Measurements from ENCODE around the gene SOX1.

Gene SOX1

GRCh38 chr13:112056739-112057438 lies 10.1 kb upstream of the SOX1 start:
- Histone ChIP-seq H3K79me2 (ENCODE audit: insufficient read depth, low read length) (no peaks in the 10 kb centered on the region), H3K9ac (ENCODE audit: low read depth, low read length) (no peak overlapping the region), H3K36me3 (ENCODE audit: insufficient read depth, low read length) (no peaks in the 10 kb centered on the region), H3K4me3 (ENCODE audit: low read depth in 1 of 2, low read length in 2 of 2) (no peak overlapping the region), H3K27me3 (ENCODE audit: insufficient read depth, low read length, poor library complexity) (no peaks in the 10 kb centered on the region), H3K9me3 (ENCODE audit: insufficient read depth, low read length, severe bottlenecking) (no peaks in the 10 kb centered on the region), H4K20me1 (ENCODE audit: insufficient read depth, low read length) (no peaks in the 10 kb centered on the region), H2AFZ (ENCODE audit: low read depth, low read length) (no peak overlapping the region), H3K27ac (ENCODE audit: low read length) (no peak overlapping the region), H3K4me2 (ENCODE audit: insufficient read depth, low read length) (no peak overlapping the region), H3K4me1 (ENCODE audit: insufficient read depth, low read length) (no peaks in the 10 kb centered on the region)
- TF ChIP-seq, protein P1, sequence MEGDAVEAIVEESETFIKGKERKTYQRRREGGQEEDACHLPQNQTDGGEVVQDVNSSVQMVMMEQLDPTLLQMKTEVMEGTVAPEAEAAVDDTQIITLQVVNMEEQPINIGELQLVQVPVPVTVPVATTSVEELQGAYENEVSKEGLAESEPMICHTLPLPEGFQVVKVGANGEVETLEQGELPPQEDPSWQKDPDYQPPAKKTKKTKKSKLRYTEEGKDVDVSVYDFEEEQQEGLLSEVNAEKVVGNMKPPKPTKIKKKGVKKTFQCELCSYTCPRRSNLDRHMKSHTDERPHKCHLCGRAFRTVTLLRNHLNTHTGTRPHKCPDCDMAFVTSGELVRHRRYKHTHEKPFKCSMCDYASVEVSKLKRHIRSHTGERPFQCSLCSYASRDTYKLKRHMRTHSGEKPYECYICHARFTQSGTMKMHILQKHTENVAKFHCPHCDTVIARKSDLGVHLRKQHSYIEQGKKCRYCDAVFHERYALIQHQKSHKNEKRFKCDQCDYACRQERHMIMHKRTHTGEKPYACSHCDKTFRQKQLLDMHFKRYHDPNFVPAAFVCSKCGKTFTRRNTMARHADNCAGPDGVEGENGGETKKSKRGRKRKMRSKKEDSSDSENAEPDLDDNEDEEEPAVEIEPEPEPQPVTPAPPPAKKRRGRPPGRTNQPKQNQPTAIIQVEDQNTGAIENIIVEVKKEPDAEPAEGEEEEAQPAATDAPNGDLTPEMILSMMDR (IDR thresholded peaks at IDR 0.05; ENCODE audit: borderline replicate concordance, extremely low read depth, low read length, poor library complexity, severe bottlenecking), result no peak
- no peak for TF ChIP-seq EZH2 (IDR thresholded peaks at IDR 0.05; ENCODE audit: borderline replicate concordance, low read depth, low read length, severe bottlenecking)
- no peak for DNase-seq
- no peak for ATAC-seq (ENCODE audit: insufficient read depth, low read depth)

GRCh38 chr13:112057439-112057735 lies 9.6 kb upstream of the SOX1 start:
- no peak overlapping the region for H3K9ac ChIP-seq (ENCODE audit: low read depth, low read length)
- H3K27me3 ChIP-seq (ENCODE audit: insufficient read depth, low read length, poor library complexity), result no peaks in the 10 kb centered on the region
- H3K27ac ChIP-seq (ENCODE audit: low read length), result no peak overlapping the region
- no peak overlapping the region for H2AFZ ChIP-seq (ENCODE audit: low read depth, low read length)
- H3K79me2 ChIP-seq (ENCODE audit: insufficient read depth, low read length), result no peaks in the 10 kb centered on the region
- H3K4me1 ChIP-seq (ENCODE audit: insufficient read depth, low read length), result no peaks in the 10 kb centered on the region
- no peaks in the 10 kb centered on the region for H3K36me3 ChIP-seq (ENCODE audit: insufficient read depth, low read length)
- H4K20me1 ChIP-seq (ENCODE audit: insufficient read depth, low read length), result no peaks in the 10 kb centered on the region
- TF ChIP-seq, protein P1 (IDR thresholded peaks at IDR 0.05; ENCODE audit: borderline replicate concordance, extremely low read depth, low read length, poor library complexity, severe bottlenecking), result no peak
- TF ChIP-seq EZH2 (IDR thresholded peaks at IDR 0.05; ENCODE audit: borderline replicate concordance, low read depth, low read length, severe bottlenecking), result no peak
- no peak overlapping the region for H3K4me2 ChIP-seq (ENCODE audit: insufficient read depth, low read length)
- DNase-seq, result no peak
- no peak overlapping the region for H3K4me3 ChIP-seq (ENCODE audit: low read depth in 1 of 2, low read length in 2 of 2)
- no peak for ATAC-seq (ENCODE audit: insufficient read depth, low read depth)
- H3K9me3 ChIP-seq (ENCODE audit: insufficient read depth, low read length, severe bottlenecking), result no peaks in the 10 kb centered on the region

GRCh38 chr13:112057736-112058518 lies 9.0 kb upstream of the SOX1 start:
- TF ChIP-seq, protein P1 (IDR thresholded peaks at IDR 0.05; ENCODE audit: borderline replicate concordance, extremely low read depth, low read length, poor library complexity, severe bottlenecking), result no peak
- TF ChIP-seq EZH2 (IDR thresholded peaks at IDR 0.05; ENCODE audit: borderline replicate concordance, low read depth, low read length, severe bottlenecking), result no peak
- H3K4me1 ChIP-seq (ENCODE audit: insufficient read depth, low read length), result no peaks in the 10 kb centered on the region
- H3K9me3 ChIP-seq (ENCODE audit: insufficient read depth, low read length, severe bottlenecking), result no peaks in the 10 kb centered on the region
- no peak overlapping the region for H2AFZ ChIP-seq (ENCODE audit: low read depth, low read length)
- no peak overlapping the region for H3K4me2 ChIP-seq (ENCODE audit: insufficient read depth, low read length)
- H3K9ac ChIP-seq (ENCODE audit: low read depth, low read length), result no peak overlapping the region
- H3K79me2 ChIP-seq (ENCODE audit: insufficient read depth, low read length), result no peaks in the 10 kb centered on the region
- H3K4me3 ChIP-seq (ENCODE audit: low read depth in 1 of 2, low read length in 2 of 2), result no peak overlapping the region
- DNase-seq (no peak), ATAC-seq (ENCODE audit: insufficient read depth, low read depth) (no peak)
- H3K27me3 ChIP-seq (ENCODE audit: insufficient read depth, low read length, poor library complexity), result no peaks in the 10 kb centered on the region
- H4K20me1 ChIP-seq (ENCODE audit: insufficient read depth, low read length), result no peaks in the 10 kb centered on the region
- H3K36me3 ChIP-seq (ENCODE audit: insufficient read depth, low read length), result no peaks in the 10 kb centered on the region
- no peak overlapping the region for H3K27ac ChIP-seq (ENCODE audit: low read length)
